GM23248 (cell line): ENCODE data around the gene AKR7A2.

ENCODE experiments used
- EZH2 ChIP-seq: fragments of 200-600 bp; sonication (generic); IDR thresholded peaks from 2 replicates; pipeline ENCODE4 v1.6.1; 2018; ENCODE audit warnings: antibody characterized with exemption, mild to moderate bottlenecking; ENCODE audit not compliant: insufficient read depth, poor library complexity, severe bottlenecking
- EZH2phosphoT487 ChIP-seq: fragments of 200-600 bp; sonication (generic); IDR thresholded peaks from 2 replicates; pipeline ENCODE4 v1.6.1; 2018; ENCODE audit warnings: antibody characterized with exemption, moderate library complexity, mild to moderate bottlenecking, low read depth; ENCODE audit not compliant: insufficient read depth

- TF ChIP-seq EZH2 (no peak), EZH2phosphoT487 (no peak)
Observed at GRCh38 chr1:19352839-19353238, 40.9 kb upstream of the AKR7A2 start.
